GM10266 (cell line): ENCODE data around the gene JMJD7.

ENCODE experiments used
- DNase-seq: peaks from one replicate; pipeline ENCODE4 v3.0.0; 2012; ENCODE audit errors: extremely low spot score
- TF ChIP-seq, protein P1 (sequence below): IDR thresholded peaks from 2 replicates; pipeline ENCODE4 v1.5.1; 2012; ENCODE audit warnings: mild to moderate bottlenecking, low read depth; ENCODE audit not compliant: control insufficient read depth, insufficient read depth; ENCODE audit errors: missing control alignments

JMJD7 gene

DNA sequence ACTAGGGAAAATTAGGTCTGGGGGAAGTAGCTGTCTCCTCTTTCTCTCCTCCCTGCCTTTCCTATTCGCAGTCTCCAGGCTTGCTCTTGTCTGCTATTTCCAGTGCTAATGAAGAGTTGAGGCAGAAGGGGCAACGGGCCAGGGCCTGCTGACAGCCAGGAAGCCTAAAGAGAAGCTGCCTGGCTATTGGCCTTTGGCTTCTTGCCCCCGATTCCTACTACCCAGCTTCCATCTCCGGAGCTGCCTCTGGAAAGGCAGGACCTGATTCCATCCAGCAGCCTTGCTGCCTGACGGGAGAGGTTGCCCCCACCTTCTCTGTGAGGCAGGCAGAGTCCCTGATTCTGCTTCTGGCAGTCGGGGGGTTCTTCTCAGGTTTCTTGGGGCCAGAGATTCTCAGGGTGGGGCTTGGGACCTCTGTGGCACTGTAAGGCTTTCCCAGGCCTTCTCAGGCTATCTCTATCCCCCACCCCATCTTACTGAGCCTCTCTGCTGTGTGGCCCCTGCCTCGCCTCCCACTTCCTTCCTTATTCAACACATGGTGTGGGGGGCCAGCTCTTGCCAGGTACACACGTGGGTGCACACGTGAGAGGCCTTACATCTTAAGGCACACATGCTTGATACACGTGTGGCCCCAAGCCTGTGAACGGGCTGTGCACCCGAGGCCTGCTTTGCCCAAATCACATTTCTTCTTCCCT, 18.2 kb upstream of the JMJD7 start:
- TF ChIP-seq, protein P1, sequence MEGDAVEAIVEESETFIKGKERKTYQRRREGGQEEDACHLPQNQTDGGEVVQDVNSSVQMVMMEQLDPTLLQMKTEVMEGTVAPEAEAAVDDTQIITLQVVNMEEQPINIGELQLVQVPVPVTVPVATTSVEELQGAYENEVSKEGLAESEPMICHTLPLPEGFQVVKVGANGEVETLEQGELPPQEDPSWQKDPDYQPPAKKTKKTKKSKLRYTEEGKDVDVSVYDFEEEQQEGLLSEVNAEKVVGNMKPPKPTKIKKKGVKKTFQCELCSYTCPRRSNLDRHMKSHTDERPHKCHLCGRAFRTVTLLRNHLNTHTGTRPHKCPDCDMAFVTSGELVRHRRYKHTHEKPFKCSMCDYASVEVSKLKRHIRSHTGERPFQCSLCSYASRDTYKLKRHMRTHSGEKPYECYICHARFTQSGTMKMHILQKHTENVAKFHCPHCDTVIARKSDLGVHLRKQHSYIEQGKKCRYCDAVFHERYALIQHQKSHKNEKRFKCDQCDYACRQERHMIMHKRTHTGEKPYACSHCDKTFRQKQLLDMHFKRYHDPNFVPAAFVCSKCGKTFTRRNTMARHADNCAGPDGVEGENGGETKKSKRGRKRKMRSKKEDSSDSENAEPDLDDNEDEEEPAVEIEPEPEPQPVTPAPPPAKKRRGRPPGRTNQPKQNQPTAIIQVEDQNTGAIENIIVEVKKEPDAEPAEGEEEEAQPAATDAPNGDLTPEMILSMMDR: no peak
- no peak for DNase-seq

DNA sequence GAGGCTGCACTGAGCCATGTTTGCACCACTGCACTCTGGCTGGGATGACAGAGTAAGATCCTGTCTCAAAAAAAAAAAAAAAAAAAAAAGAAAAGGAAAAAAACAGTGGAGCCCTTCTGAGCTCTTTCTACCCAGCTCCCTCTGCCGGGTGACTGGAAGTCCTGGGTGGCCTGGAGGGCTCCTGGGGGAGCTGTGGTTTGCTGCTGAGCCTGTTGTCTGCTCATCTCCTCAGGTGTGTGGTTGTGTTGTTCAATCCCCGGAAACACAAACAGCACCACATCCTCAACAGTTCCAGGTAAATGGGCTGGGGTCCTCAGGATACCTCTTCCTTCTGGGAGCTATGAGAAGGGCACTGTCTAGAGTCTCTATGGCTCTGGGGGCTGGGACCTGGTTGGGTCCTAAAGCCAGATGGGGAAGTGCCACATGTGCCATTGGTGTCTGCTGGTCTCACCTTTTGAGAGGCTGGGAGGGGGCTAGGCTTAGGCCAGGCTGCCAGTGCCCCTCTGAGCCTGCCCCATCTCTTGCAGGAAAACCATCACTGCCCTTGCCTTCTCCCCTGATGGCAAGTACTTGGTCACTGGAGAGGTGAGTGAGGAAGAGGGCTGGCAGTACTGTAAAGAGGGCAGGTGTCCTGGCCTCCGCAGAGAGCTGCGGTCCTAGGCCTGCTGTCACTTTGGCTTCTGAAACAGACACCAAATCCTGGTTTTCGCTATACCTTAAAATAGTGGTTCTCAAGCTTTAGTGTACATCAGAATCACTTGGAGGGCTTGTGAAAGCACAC, 17.1 kb upstream of the JMJD7 start:
- DNase-seq: no peak
- TF ChIP-seq, protein P1: no peak

DNA sequence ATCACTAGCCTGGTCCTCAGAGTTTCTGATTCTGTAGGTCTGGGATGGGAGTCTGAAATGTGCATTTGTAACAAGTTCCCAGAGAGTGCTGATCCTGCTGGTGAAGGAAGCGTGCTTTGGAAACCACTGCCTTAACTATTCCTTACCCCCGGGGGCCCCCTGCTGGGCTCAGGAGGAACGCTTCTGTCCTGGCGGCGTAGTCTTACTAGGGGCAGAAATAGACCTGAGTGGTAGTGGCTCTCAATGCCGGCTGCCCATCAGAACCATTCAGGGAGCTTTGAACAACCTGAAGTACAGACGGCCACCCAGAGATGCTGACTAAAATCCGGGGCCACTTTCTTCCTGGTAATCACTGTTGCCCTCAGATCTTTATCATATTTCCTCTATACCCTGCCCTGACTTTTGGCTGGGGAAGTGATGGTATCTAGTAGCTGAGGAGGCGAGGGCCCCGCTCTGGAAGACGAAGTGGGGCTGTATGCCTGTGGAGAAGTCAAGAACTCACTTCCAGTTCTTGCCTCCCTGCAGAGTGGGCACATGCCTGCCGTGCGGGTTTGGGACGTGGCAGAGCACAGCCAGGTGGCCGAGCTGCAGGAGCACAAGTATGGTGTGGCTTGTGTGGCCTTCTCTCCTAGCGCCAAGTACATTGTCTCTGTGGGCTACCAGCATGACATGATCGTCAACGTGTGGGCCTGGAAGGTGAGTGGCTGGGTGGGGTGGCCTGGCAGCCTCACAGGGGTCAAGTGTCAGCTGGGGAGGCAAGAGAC, 16.3 kb upstream of the JMJD7 start:
- DNase-seq: peak; percentile 78
- TF ChIP-seq, protein P1: peak; percentile 87

DNA sequence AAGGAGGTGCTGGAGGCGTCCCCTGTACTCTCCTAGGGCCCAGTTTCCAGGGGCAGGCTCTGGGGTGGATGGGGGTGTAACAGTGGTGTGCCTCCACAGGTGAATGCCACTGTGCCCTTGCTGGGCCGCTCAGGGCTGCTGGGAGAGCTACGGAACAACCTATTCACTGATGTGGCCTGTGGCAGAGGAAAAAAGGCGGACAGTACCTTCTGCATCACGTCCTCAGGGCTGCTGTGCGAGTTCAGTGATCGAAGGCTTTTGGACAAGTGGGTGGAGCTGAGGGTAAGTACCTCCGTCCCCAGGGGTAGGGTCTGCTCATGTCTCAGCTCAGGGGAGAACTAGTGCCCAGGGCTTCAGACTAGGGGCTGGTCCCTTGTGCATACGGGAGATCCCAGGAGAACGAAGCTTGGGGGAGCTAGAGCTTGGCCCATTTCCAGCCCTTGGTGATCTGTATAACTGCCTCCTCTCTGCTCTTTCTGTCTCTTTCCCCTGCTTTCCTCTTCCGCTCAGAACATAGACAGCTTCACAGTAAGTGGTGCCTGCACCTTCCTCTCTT, 15.0 kb upstream of the JMJD7 start:
- TF ChIP-seq, protein P1: no peak

DNA sequence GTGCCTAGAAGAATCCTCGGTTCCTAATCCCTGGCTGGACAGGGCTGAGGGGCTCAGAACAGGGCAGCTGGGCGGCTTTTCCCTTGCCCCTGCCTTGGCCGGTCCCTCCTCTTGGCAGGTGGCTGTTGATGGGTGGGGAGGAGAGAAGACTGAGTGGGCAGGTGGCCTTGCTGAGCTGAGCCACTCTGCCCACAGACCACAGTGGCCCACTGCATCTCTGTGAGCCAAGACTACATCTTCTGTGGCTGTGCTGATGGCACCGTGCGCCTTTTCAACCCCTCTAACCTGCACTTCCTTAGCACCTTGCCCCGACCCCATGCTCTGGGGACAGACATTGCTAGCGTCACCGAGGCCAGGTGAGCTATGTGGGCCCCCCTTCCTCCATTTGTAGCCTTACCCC, 14.5 kb upstream of the JMJD7 start:
- DNase-seq: no peak
- TF ChIP-seq, protein P1: no peak

More for the DNA sequence above, 15.0 kb upstream of the JMJD7 start:
- no peak for DNase-seq

DNA sequence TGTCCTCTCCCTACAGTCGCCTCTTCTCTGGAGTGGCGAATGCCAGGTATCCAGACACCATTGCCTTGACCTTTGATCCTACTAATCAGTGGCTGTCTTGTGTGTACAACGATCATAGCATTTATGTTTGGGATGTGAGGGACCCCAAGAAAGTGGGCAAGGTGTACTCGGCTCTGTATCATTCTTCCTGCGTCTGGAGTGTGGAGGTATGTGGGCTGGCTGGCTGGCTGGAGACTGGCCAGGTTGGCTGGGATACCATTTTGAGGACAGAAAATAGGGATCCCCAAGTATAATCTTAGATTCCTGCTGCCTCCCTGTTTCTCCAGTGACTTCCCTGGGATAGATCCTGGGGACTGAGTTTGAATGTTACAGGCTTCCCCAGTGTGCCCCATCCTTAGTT, 13.4 kb upstream of the JMJD7 start:
- TF ChIP-seq, protein P1: no peak
- no peak for DNase-seq
